RWPE1 (cell line): Measurements from ENCODE around the gene TXN.
"Not testable (repeated sequence)": the region's sequence is repeated elsewhere in the genome, so short reads cannot be mapped to it uniquely, and the experiment has no call there.

ENCODE experiments used
- CTCF ChIA-PET: fragments of 350-600 bp; sonication (Branson Sonifier 250); formaldehyde crosslinking; extraction: SDS; loops from one replicate; lab custom pipeline; 2021; lab: Yijun Ruan, JAX
- POLR2A ChIA-PET: fragments of 400-600 bp; formaldehyde crosslinking; extraction: SDS; loops from one replicate; lab custom pipeline; 2020; ENCODE audit warnings: antibody characterized with exemption; ENCODE audit not compliant: low non-redundant PET; lab: Yijun Ruan, JAX
- DNase-seq: peaks from one replicate; pipeline ENCODE4 v3.0.0; 2012; ENCODE audit warnings: low spot score
- H3K27ac ChIP-seq: fragments of 450-650 bp; 2 replicates; pipeline ENCODE4 v1.5.1; 2017
- TF ChIP-seq, protein P1 (sequence below): fragments of 450-650 bp; conservative IDR thresholded peaks from 2 replicates; pipeline ENCODE4 v1.5.1; 2017; ENCODE audit warnings: low read depth, mild to moderate bottlenecking

The TXN gene

DNA sequence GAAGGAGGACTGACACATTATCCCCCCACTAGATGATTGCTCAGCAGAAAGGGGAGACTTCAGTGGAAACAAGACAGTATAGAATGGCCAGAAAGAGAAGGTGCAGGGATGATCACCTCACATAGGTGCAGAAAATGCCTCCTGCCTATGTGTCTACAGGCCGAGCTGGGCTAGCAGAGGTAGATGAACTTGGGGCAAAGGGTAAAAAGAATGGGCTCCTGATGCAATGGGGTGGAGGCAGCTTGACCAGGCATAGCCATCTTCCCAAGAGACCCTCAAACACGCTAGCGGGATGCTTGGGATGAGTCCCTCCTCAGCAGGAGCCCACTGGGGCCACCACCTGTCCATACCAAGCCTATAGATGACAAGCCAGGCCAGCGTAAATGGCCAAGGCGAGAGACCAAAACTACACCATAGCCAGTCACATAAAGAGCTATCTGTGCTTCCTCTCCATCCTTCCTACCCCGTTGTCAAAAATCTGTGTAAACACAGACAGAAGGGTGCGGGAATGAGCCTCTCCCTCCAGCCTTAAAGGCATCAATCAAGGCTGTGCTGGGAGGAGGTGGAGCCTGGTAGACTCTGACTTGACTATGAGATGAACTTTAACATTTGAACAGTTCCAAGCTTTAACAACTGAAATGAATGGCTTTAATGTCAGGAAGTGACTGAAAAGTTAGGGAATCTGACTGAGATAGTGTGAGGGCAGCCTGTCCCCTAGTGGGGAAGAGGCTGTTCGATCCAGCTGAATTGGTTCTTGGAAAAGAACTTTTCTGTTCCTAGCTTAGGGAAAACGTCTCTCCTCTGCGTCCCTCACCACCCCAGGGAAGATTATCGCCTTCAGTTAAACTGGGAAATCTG, 58.7 kb downstream of the TXN start:
- DNase-seq, result no peak
- CTCF ChIA-PET, result interaction anchor here (0.5 to 0.7 kb wide), 3 partner anchors 112 to 780 kb away, joined by 3 to 6 read pairs (median 4); no protein-coding TSS in a partner anchor
- POLR2A ChIA-PET, result no interaction called here
- no peak overlapping the region for H3K27ac ChIP-seq
- TF ChIP-seq, protein P1, sequence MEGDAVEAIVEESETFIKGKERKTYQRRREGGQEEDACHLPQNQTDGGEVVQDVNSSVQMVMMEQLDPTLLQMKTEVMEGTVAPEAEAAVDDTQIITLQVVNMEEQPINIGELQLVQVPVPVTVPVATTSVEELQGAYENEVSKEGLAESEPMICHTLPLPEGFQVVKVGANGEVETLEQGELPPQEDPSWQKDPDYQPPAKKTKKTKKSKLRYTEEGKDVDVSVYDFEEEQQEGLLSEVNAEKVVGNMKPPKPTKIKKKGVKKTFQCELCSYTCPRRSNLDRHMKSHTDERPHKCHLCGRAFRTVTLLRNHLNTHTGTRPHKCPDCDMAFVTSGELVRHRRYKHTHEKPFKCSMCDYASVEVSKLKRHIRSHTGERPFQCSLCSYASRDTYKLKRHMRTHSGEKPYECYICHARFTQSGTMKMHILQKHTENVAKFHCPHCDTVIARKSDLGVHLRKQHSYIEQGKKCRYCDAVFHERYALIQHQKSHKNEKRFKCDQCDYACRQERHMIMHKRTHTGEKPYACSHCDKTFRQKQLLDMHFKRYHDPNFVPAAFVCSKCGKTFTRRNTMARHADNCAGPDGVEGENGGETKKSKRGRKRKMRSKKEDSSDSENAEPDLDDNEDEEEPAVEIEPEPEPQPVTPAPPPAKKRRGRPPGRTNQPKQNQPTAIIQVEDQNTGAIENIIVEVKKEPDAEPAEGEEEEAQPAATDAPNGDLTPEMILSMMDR, result no peak

GRCh38 chr9:110196084-110196499, 60.2 kb downstream of the TXN start:
- H3K27ac ChIP-seq, DNase-seq, POLR2A ChIA-PET: not testable (repeated sequence)
- CTCF ChIA-PET, result interaction anchor here (0.6 to 1.0 kb wide), 2 partner anchors 10 to 409 kb away, joined by 3 read pairs; no protein-coding TSS in a partner anchor
